K562 (cell line): ENCODE results near the gene GAB2. TPM values are rescaled to one million over a fixed set of nuclear protein-coding genes. Genes with fewer than 3 reads are reported as not detected.

Experiments
- ARID1B ChIP-seq: fragments of 450-650 bp; IDR thresholded peaks from 2 replicates; pipeline ENCODE4 v1.6.1; 2016; ENCODE audit warnings: antibody characterized with exemption, mild to moderate bottlenecking, inconsistent platforms
- BRCA1 ChIP-seq, 2 experiments: fragments of 450-650 bp in 1 of 2; sonication (generic) in 1 of 2; formaldehyde crosslinking in 1 of 2; IDR thresholded peaks; 2 replicates each; pipeline versions ENCODE4 v1.5.0 to v1.6.1; 2017 to 2020; ENCODE audit warnings: mild to moderate bottlenecking in 1 of 2, missing genetic modification reagents in 1 of 2
- CCNT2 ChIP-seq: IDR thresholded peaks from 2 replicates; pipeline ENCODE4 v1.6.1; 2011; ENCODE audit warnings: borderline replicate concordance, low read depth, mild to moderate bottlenecking, moderate library complexity, mixed read lengths, low read length; ENCODE audit not compliant: insufficient read length; ENCODE audit errors: extremely low read depth
- CTBP1 ChIP-seq: fragments of 450-650 bp; IDR thresholded peaks from 2 replicates; pipeline ENCODE4 v1.6.1; 2016; ENCODE audit warnings: borderline replicate concordance
- EP300 ChIP-seq: IDR thresholded peaks from 2 replicates; pipeline ENCODE4 v1.6.1; 2012; ENCODE audit warnings: low read length, improper control_type of control experiment
- GTF2E2 ChIP-seq: fragments of 200-800 bp; sonication (Bioruptor generic); IDR thresholded peaks from 2 replicates; pipeline ENCODE4 v1.6.1; 2016; ENCODE audit warnings: missing genetic modification characterization, missing compliant biosample characterization
- JUND ChIP-seq, 2 experiments: IDR thresholded peaks; 2 replicates in 1 of 2; 3 replicates in 1 of 2; pipeline ENCODE4 v1.6.1; 2011; ENCODE audit warnings: borderline replicate concordance in 2 of 2, low read depth in 2 of 2, low read length in 2 of 2, improper control_type of control experiment in 1 of 2, missing biosample characterization in 1 of 2, missing genetic modification characterization in 1 of 2, missing genetic modification reagents in 1 of 2
- MCM3 ChIP-seq: fragments of 450-650 bp; IDR thresholded peaks from 2 replicates; pipeline ENCODE4 v1.6.1; 2016
- NCOA1 ChIP-seq: fragments of 450-650 bp; IDR thresholded peaks from 2 replicates; pipeline ENCODE4 v1.6.1; 2016; ENCODE audit warnings: low read depth
- SOX6 ChIP-seq: fragments of 450-650 bp; IDR thresholded peaks from 2 replicates; pipeline ENCODE4 v1.6.1; 2014; ENCODE audit warnings: mild to moderate bottlenecking
- STAT5A ChIP-seq: IDR thresholded peaks from 2 replicates; pipeline ENCODE4 v1.6.1; 2012; ENCODE audit warnings: low read length, inconsistent platforms, borderline replicate concordance
- TCF3 ChIP-seq: sonication (generic); formaldehyde crosslinking; IDR thresholded peaks from 2 replicates; pipeline ENCODE4 v1.4.0; 2020; ENCODE audit warnings: mild to moderate bottlenecking, missing genetic modification reagents
- TEAD1 ChIP-seq, 2 experiments: fragments of 450-650 bp in 1 of 2; sonication (generic) in 1 of 2; formaldehyde crosslinking; IDR thresholded peaks; 2 replicates each; pipeline versions ENCODE4 v1.4.0 to v1.8.0; 2020 to 2022; ENCODE audit warnings: mild to moderate bottlenecking in 2 of 2, missing genetic modification reagents in 1 of 2
- ZC3H8 ChIP-seq: fragments of 450-650 bp; IDR thresholded peaks from 2 replicates; pipeline ENCODE4 v1.6.1; 2017
- ZNF12 ChIP-seq: sonication (generic); formaldehyde crosslinking; IDR thresholded peaks from 2 replicates; pipeline ENCODE4 v1.4.0; 2020; ENCODE audit warnings: mild to moderate bottlenecking, missing genetic modification reagents
- ZNF175 ChIP-seq: fragments of 200-800 bp; sonication (Bioruptor generic); IDR thresholded peaks from 2 replicates; pipeline ENCODE4 v1.6.1; 2016; ENCODE audit warnings: low read depth, mild to moderate bottlenecking, missing genetic modification characterization, missing compliant biosample characterization
- ZNF239 ChIP-seq: fragments of 250-450 bp; sonication (Bioruptor Pico); IDR thresholded peaks from 2 replicates; pipeline ENCODE4 v1.4.0; 2020; ENCODE audit warnings: mild to moderate bottlenecking
- ZNF445 ChIP-seq: fragments of 250-450 bp; sonication (Bioruptor Pico); IDR thresholded peaks from 2 replicates; pipeline ENCODE4 v1.4.0; 2020; ENCODE audit warnings: low read depth, mild to moderate bottlenecking, moderate library complexity
- ZNF79 ChIP-seq: fragments of 250-450 bp; sonication (Bioruptor Pico); IDR thresholded peaks from 2 replicates; pipeline ENCODE4 v1.4.0; 2020; ENCODE audit warnings: low read depth, mild to moderate bottlenecking, moderate library complexity
- polyA plus RNA-seq, 8 experiments: library from polyadenylated mRNA; depleted of rRNA in 4 of 8; stranded (reverse) in 5 of 8; unstranded in 3 of 8; fragments of >200 nt; fragmentation: Nextera tagmentation in 2 of 8; fragmentation: Illumina TruSeq in 1 of 8; extraction: Ambion mirVana in 2 of 8; extraction: Trizol in 1 of 8; gene quantifications; 2 replicates each; pipeline versions ENCODE4 v1.2.1 to v1.2.3, GENCODE V29; 2011 to 2014; ENCODE audit warnings: inconsistent platforms in 1 of 8, missing spikeins in 1 of 8
- total RNA-seq, 7 experiments: library from RNA; depleted of rRNA in 6 of 7; stranded (reverse); fragments of >200 nt in 6 of 7; fragmentation: Illumina TruSeq in 2 of 7; extraction: Trizol in 2 of 7; gene quantifications; 2 replicates each; pipeline versions ENCODE4 v1.2.1 to v1.2.3, GENCODE V29; 2011 to 2021; ENCODE audit warnings: low replicate concordance in 1 of 7
- TF ChIP-seq, protein P1 (sequence below), 2 experiments: fragments of 450-650 bp; formaldehyde crosslinking in 1 of 2; IDR thresholded peaks; 2 replicates each; pipeline versions ENCODE4 v1.4.0 to v1.6.1; 2014 to 2020; ENCODE audit warnings: mild to moderate bottlenecking in 2 of 2, borderline replicate concordance in 1 of 2, low read depth in 1 of 2

The GAB2 gene
- total and polyA plus RNA-seq, 9 of the 15 experiments (the other 6 are each of a cell fraction or from before 2014, with no cell fraction given): 2.3 to 35.2 (median 16.1) TPM

DNA sequence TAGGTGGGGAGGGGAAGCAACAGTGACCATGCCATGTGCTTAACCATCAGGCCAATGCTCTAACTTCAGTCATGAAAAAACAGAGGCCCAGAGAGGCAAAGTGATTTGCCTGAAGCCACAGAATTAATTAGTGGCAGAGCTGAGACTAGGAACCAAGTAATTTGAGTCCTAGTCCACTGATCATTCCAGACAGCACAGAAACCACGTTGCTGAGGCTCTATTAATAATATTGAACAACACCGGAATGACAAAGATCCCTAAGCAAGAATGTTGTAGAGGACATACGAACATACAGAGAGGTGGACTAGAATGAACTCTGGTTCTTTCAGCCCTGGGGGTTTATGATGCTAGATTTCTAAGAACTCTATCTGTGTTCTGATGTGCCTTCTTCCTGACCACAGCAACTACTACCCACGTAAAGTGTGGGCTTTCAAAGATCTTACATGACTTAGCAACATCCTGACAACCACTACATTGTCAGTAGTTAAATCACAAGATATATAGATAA is 92.3 kb downstream of the GAB2 start (continued):
- peak; percentile 47; the same call in 1 of the 2 replicates for TF ChIP-seq TCF3
- TF ChIP-seq, protein P1, sequence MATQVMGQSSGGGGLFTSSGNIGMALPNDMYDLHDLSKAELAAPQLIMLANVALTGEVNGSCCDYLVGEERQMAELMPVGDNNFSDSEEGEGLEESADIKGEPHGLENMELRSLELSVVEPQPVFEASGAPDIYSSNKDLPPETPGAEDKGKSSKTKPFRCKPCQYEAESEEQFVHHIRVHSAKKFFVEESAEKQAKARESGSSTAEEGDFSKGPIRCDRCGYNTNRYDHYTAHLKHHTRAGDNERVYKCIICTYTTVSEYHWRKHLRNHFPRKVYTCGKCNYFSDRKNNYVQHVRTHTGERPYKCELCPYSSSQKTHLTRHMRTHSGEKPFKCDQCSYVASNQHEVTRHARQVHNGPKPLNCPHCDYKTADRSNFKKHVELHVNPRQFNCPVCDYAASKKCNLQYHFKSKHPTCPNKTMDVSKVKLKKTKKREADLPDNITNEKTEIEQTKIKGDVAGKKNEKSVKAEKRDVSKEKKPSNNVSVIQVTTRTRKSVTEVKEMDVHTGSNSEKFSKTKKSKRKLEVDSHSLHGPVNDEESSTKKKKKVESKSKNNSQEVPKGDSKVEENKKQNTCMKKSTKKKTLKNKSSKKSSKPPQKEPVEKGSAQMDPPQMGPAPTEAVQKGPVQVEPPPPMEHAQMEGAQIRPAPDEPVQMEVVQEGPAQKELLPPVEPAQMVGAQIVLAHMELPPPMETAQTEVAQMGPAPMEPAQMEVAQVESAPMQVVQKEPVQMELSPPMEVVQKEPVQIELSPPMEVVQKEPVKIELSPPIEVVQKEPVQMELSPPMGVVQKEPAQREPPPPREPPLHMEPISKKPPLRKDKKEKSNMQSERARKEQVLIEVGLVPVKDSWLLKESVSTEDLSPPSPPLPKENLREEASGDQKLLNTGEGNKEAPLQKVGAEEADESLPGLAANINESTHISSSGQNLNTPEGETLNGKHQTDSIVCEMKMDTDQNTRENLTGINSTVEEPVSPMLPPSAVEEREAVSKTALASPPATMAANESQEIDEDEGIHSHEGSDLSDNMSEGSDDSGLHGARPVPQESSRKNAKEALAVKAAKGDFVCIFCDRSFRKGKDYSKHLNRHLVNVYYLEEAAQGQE (IDR thresholded peaks at IDR 0.05; ENCODE audit: borderline replicate concordance): 0 out of 2 replicates have a peak, but pooled peaks have one; percentile 3
- TF ChIP-seq, protein P1 (CRISPR knock-in tag; IDR thresholded peaks at IDR 0.05; ENCODE audit: low read depth): no peak
- TF ChIP-seq STAT5A: peak; percentile 87
- TF ChIP-seq JUND (IDR thresholded peaks at IDR 0.05; ENCODE audit: borderline replicate concordance, low read depth, low read length): peak; percentile 38; the same call in 1 of the 2 replicates
- peak; percentile 61; the same call in 1 of the 3 replicates for TF ChIP-seq JUND (tag; IDR thresholded peaks at IDR 0.05; ENCODE audit: borderline replicate concordance, low read depth, low read length)
- peak; percentile 36 for TF ChIP-seq CCNT2
- peak in 1 of 2 experiments; percentile 27; a peak in 1 of 4 replicates for TF ChIP-seq TEAD1 (CRISPR knock-in tag; IDR thresholded peaks at IDR 0.05)
- peak; percentile 83 for TF ChIP-seq SOX6
- TF ChIP-seq ZNF12: no peak
- TF ChIP-seq GTF2E2 (tag): no peak
- TF ChIP-seq EP300: peak; percentile 93
- peak; percentile 81 for TF ChIP-seq ARID1B
- peak; percentile 62; the same call in 1 of the 2 replicates for TF ChIP-seq NCOA1
- 0 out of 2 replicates have a peak, but pooled peaks have one; percentile 42 for TF ChIP-seq ZNF79 (CRISPR knock-in tag)
- TF ChIP-seq MCM3: no peak
- peak; percentile 19; the same call in 1 of the 2 replicates for TF ChIP-seq ZNF239 (CRISPR knock-in tag)
- 0 out of 2 replicates have a peak, but pooled peaks have one; percentile 4 for TF ChIP-seq ZNF175
- TF ChIP-seq ZNF445 (CRISPR knock-in tag): 0 out of 2 replicates have a peak, but pooled peaks have one; percentile 38
- no peak for TF ChIP-seq ZC3H8
- TF ChIP-seq BRCA1 (IDR thresholded peaks at IDR 0.05): no peak
- TF ChIP-seq BRCA1 (CRISPR knock-in tag; IDR thresholded peaks at IDR 0.05): no peak
- TF ChIP-seq CTBP1: peak; percentile 67; the same call in 1 of the 2 replicates
